SJCRH30 (cell line): Measurements from ENCODE around the gene RCAN2. TPM values are rescaled to one million over a fixed set of nuclear protein-coding genes. Genes with fewer than 3 reads are reported as not detected.
A peak's percentile ranks its signal among the peaks of the same experiment; 100 is the strongest.

Experiments
- DNase-seq, 2 experiments: peaks; one replicate each; pipeline ENCODE4 v3.0.0-alpha.2; 2015 to 2020
- H3K27ac ChIP-seq: fragments of 250-450 bp; sonication (Bioruptor Pico); 2 replicates; pipeline ENCODE4 v1.5.1; 2020; ENCODE audit warnings: mild to moderate bottlenecking, moderate library complexity
- H3K27me3 ChIP-seq: fragments of 250-450 bp; sonication (Bioruptor Pico); 2 replicates; pipeline ENCODE4 v1.5.1; 2020; ENCODE audit warnings: mild to moderate bottlenecking, moderate library complexity
- H3K36me3 ChIP-seq: fragments of 250-450 bp; sonication (Bioruptor Pico); 2 replicates; pipeline ENCODE4 v1.5.1; 2020; ENCODE audit warnings: mild to moderate bottlenecking, moderate library complexity
- H3K4me1 ChIP-seq: fragments of 250-450 bp; sonication (Bioruptor Pico); 2 replicates; pipeline ENCODE4 v1.5.1; 2020; ENCODE audit warnings: mild to moderate bottlenecking, moderate library complexity
- H3K4me3 ChIP-seq: fragments of 250-450 bp; sonication (Bioruptor Pico); 2 replicates; pipeline ENCODE4 v1.5.1; 2020; ENCODE audit warnings: mild to moderate bottlenecking, moderate library complexity
- H3K9me3 ChIP-seq: fragments of 250-450 bp; sonication (Bioruptor Pico); replicated peaks from 2 replicates; pipeline ENCODE4 v1.5.1; 2020; ENCODE audit warnings: mild to moderate bottlenecking, moderate library complexity
- total RNA-seq: library from RNA; depleted of rRNA; stranded (reverse); fragments of >200 nt; shearing (Covaris generic); gene quantifications from 2 replicates; pipeline ENCODE4 v1.2.3, GENCODE V29; 2014

Gene RCAN2
- total RNA-seq, 1 experiment from 2014 or later = 0.20 TPM

DNA sequence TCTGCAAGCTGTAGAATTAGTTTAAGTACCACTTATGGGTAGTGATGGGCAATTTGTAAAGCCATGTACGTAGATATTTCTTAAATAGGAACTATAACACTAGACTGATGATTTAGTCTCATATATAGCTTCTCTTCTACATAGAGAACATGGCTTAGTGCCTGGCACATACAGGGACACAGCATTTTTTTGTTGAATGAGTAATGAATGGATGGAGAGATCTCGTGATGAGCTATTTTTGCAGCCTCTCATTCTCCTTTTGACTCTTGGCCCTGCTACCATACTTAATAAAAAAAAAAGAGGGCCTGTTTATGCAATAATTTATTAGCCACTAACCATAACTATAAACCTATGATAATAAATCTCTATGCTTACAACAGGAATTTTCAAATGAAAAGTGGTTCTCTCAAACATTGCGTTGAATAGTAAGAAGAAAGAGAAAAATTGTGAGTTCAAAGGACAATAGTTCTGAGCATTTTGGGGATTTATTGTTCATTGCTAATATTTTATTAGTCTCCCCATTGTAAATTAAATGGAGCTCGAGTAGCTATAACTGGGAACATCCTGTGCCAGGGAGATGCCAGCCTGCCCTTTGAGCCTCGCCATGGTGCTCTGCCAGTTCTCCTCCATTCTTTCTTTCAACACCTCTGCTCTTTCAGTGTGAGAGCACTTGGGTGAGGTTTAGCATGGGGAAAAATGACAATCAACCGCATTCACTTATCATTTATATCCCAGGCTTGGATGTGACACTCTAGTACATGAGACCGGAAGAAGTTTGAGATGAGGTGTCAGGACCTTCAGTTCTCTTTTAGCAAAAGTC lies 14.7 kb upstream of the RCAN2 start:
- H3K36me3 ChIP-seq = no peaks in the 10 kb centered on the region
- H3K9me3 ChIP-seq = no peaks in the 10 kb centered on the region; the same call in 1 of the 2 replicates
- no peak for DNase-seq
- no peak overlapping the region for H3K4me3 ChIP-seq
- H3K27me3 ChIP-seq = no peaks in the 10 kb centered on the region
- no peaks in the 10 kb centered on the region for H3K4me1 ChIP-seq
- H3K27ac ChIP-seq = no peak overlapping the region

DNA sequence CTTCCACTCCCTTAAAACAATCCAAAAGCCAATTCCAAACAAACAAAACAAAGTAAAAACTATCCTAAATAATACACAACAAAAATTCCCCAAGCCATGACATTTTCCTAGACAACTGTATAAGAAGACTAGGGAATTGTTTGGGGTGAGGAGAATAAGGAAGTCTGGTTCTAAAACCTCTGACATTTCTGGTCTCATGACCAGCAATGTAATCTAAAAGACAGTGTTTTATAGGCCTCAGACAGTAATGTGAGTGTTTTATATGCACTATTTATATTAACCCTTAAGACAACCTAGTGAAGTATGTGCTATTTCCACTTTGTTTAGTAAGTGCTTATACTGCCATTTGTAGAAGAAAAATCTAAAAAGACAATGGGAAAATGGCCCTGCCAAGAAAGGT lies 13.0 kb upstream of the RCAN2 start:
- no peaks in the 10 kb centered on the region; the same call in 1 of the 2 replicates for H3K9me3 ChIP-seq
- DNase-seq = no peak
- no peaks in the 10 kb centered on the region for H3K36me3 ChIP-seq
- H3K27ac ChIP-seq = no peak overlapping the region
- H3K4me1 ChIP-seq = no peaks in the 10 kb centered on the region
- H3K4me3 ChIP-seq = no peak overlapping the region
- no peaks in the 10 kb centered on the region for H3K27me3 ChIP-seq

- Histone ChIP-seq H3K27ac (no peak overlapping the region), H3K4me3 (no peak overlapping the region), H3K36me3 (no peaks in the 10 kb centered on the region), H3K27me3 (no peaks in the 10 kb centered on the region), H3K4me1 (no peaks in the 10 kb centered on the region), H3K9me3 (no peaks in the 10 kb centered on the region; the same call in 1 of the 2 replicates)
- no peak for DNase-seq
These were observed 11.4 kb upstream of the RCAN2 start for GRCh38 chr6:46502486-46503119.

GRCh38 chr6:46501136-46502089 lies 10.2 kb upstream of the RCAN2 start:
- Histone ChIP-seq H3K9me3 (no peaks in the 10 kb centered on the region; the same call in 1 of the 2 replicates), H3K27ac (no peak overlapping the region), H3K27me3 (no peaks in the 10 kb centered on the region), H3K36me3 (no peaks in the 10 kb centered on the region), H3K4me1 (no peaks in the 10 kb centered on the region), H3K4me3 (no peak overlapping the region)
- DNase-seq = no peak

- Histone ChIP-seq H3K36me3 (no peaks in the 10 kb centered on the region), H3K9me3 (no peaks in the 10 kb centered on the region; the same call in 1 of the 2 replicates), H3K4me1 (no peaks in the 10 kb centered on the region), H3K27ac (no peak overlapping the region), H3K27me3 (no peaks in the 10 kb centered on the region), H3K4me3 (no peak overlapping the region)
- no peak for DNase-seq
These were observed 9.1 kb upstream of the RCAN2 start for GRCh38 chr6:46500382-46500781.

GRCh38 chr6:46491628-46492547 lies 639 bp upstream of the RCAN2 start:
- Histone ChIP-seq H3K27me3 (no peaks in the 10 kb centered on the region), H3K27ac (no peak overlapping the region), H3K36me3 (no peaks in the 10 kb centered on the region), H3K9me3 (no peaks in the 10 kb centered on the region), H3K4me1 (no peaks in the 10 kb centered on the region), H3K4me3 (peak overlapping the region; percentile 50)
- DNase-seq = no peak

- H3K36me3 ChIP-seq = no peaks in the 10 kb centered on the region
- H3K9me3 ChIP-seq = no peaks in the 10 kb centered on the region
- no peak overlapping the region for H3K27ac ChIP-seq
- H3K27me3 ChIP-seq = no peaks in the 10 kb centered on the region
- no peaks in the 10 kb centered on the region for H3K4me1 ChIP-seq
- peak overlapping the region; percentile 50 for H3K4me3 ChIP-seq
- DNase-seq = peak; percentile 8 to 17
These were observed 636 bp downstream of the RCAN2 start for GRCh38 chr6:46490425-46491200.

- Histone ChIP-seq H3K4me3 (no peak overlapping the region), H3K9me3 (no peaks in the 10 kb centered on the region), H3K27ac (no peak overlapping the region), H3K27me3 (no peaks in the 10 kb centered on the region), H3K4me1 (no peaks in the 10 kb centered on the region), H3K36me3 (no peaks in the 10 kb centered on the region)
- DNase-seq = no peak
These were observed 5.1 kb downstream of the RCAN2 start for GRCh38 chr6:46486181-46486580.

DNA sequence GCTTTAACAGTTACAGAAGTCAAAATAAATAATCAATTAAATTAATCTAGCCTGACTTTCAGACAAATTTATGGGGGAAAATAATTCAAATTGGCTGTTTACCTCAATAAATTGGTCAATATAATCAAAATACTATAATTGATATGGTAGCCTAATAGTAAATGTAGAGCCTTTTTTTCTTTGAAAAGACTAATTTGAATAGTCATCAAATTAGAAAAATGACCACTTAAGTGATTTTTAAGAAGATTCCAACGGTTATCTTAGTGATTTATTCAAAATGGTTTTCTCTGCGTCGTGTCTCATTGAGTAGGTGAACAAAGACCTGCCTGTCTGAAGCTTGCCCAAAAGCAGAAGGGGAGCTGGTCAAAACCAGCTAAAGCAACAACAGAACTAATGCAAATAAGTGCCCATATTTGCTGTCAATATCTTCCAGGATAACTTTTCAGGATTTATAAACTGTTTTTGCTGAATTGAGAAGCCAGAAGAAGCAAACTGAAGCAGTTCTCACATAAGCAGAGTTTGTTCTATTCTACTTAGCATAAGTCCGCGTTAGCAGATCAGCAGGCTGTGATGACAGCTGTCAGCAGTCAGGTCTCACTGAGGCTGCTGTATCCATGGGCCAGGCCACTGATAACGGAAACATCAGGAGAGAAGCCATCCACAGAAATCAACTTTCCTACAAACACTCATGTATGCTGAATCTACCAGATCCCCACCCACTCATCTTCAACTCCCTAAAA lies 7.0 kb downstream of the RCAN2 start:
- Histone ChIP-seq H3K9me3 (no peaks in the 10 kb centered on the region), H3K27me3 (no peaks in the 10 kb centered on the region), H3K4me1 (no peaks in the 10 kb centered on the region), H3K4me3 (no peak overlapping the region), H3K36me3 (no peaks in the 10 kb centered on the region), H3K27ac (no peak overlapping the region)
- DNase-seq = no peak

DNA sequence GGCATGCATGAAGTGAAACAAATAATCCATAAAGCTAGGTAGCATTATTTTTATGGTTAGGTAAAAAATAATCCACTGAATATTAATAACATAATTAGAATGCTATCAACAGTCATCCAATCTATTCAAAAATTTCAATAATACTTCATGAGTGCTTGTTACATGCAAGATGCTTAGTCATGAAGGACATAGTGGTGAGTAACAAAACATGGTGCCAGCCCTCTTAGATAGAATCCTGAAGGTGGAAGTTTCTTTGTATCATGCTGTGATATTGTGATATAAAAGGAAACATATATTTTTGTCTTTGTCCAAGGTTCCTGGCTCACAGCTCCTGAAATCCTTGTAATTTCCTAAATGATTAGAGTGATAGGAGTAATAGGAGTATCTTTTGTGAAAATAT lies 14.9 kb downstream of the RCAN2 start:
- no peak for DNase-seq

DNA sequence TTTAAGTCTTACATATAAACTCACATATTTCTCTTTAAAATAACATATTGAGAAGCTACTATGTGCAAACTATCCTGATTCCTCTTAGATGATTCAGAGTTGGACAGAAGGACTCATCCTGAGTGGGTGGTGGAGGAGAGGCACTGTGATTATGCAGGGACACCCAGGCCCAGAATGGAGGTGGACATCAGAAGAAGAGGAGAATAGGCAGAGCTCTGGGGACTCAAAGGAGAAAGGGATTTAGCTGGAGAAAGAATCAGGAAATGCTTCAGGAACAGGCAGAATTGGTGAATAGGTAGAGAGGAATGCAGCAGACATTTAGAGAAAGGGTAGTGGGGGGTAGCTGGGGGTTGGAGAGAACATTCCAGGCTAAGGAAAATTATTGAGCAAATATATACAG lies 17.4 kb downstream of the RCAN2 start:
- no peaks in the 10 kb centered on the region for H3K9me3 ChIP-seq
- no peak overlapping the region for H3K4me3 ChIP-seq
- no peaks in the 10 kb centered on the region for H3K27me3 ChIP-seq
- DNase-seq = no peak
- H3K36me3 ChIP-seq = no peaks in the 10 kb centered on the region
- no peaks in the 10 kb centered on the region for H3K4me1 ChIP-seq
- H3K27ac ChIP-seq = no peak overlapping the region

More for the DNA sequence above, 14.9 kb downstream of the RCAN2 start:
- no peaks in the 10 kb centered on the region for H3K36me3 ChIP-seq
- no peaks in the 10 kb centered on the region for H3K4me1 ChIP-seq
- no peak overlapping the region for H3K27ac ChIP-seq
- H3K27me3 ChIP-seq = no peaks in the 10 kb centered on the region
- H3K4me3 ChIP-seq = no peak overlapping the region
- H3K9me3 ChIP-seq = no peaks in the 10 kb centered on the region

- Histone ChIP-seq H3K4me3 (no peak overlapping the region), H3K27ac (no peak overlapping the region), H3K9me3 (no peaks in the 10 kb centered on the region), H3K4me1 (no peaks in the 10 kb centered on the region), H3K27me3 (no peaks in the 10 kb centered on the region), H3K36me3 (no peaks in the 10 kb centered on the region)
- no peak for DNase-seq
These were observed 19.0 kb downstream of the RCAN2 start for GRCh38 chr6:46472243-46472642.

- no peaks in the 10 kb centered on the region for H3K27me3 ChIP-seq
- H3K4me3 ChIP-seq = no peak overlapping the region
- H3K36me3 ChIP-seq = no peaks in the 10 kb centered on the region
- H3K9me3 ChIP-seq = no peaks in the 10 kb centered on the region
- no peak overlapping the region for H3K27ac ChIP-seq
- no peaks in the 10 kb centered on the region for H3K4me1 ChIP-seq
- DNase-seq = no peak
These were observed 22.2 kb downstream of the RCAN2 start for GRCh38 chr6:46469021-46469420.
